PFSK-1 (cell line): ENCODE results near the gene CDH15.

ENCODE experiments used
- POLR2AphosphoS5 ChIP-seq: IDR thresholded peaks from 2 replicates; pipeline ENCODE4 v1.6.1; 2012; ENCODE audit warnings: low read depth, mild to moderate bottlenecking, control low read depth, low read length, moderate library complexity
- TAF1 ChIP-seq: IDR thresholded peaks from 2 replicates; pipeline ENCODE4 v1.6.1; 2012; ENCODE audit warnings: low read length, control low read depth, borderline replicate concordance; ENCODE audit not compliant: insufficient read depth

DNA sequence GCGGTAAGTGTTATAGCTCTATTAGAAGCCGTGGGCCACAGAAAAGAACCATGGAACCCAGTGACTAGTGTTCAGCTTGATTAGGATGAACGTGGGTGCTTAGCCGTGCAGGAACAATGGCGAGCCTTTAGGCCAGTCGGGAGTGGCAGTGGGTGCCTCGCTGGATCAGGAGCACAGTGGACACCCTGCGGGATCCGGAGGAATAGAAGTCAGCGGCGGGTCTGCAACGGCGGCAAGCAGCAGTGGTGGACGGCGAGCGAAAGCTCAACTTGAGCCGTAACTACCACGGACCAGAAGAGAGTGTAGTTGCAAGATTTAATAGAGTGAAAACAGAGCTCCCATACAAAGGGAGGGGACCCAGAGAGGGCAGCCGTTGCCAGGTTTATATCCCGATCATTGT, 37.3 kb upstream of the CDH15 start:
- no peak for TF ChIP-seq POLR2AphosphoS5
- TF ChIP-seq TAF1, result no peak
